ENCODE data around the gene MACROD1. TPM values are rescaled to one million over a fixed set of nuclear protein-coding genes. Genes with fewer than 3 reads are reported as not detected.

Gene MACROD1
- total and polyA plus RNA-seq, 8 donors, result 13.5 to 25.1 (median 20.3) TPM

DNA sequence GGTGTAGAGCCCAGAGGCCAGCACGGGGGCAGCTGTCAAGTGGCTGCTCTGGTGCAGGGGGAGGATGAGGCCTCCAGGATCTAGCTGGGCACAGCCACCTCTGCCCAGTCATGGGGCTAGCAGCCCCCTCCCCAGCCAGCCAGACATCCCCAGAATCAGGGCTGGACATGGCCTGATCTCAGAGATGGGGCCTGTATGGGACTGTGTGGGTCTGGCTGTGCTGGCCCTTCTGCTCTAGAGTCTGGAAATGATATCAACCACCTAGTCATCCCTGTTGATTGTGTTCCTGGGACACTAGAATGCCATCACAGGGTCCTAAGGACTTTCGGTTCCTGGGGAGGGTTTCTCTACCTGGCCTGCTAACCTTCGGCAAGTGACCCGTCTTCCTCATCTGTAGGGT, 127.4 kb downstream of the MACROD1 start:
- intact Hi-C loops (cut with DNase I), result no loop called here
- DNase-seq (no peak), ATAC-seq (no peak)
- H3K36me3 ChIP-seq, result no peaks in the 10 kb centered on the region
- H3K4me3 ChIP-seq, result no peak overlapping the region
- peaks cover 36 to 58% of the 10 kb centered on the region in 2 donors for H3K27me3 ChIP-seq
- peaks cover 0 to 18% of the 10 kb centered on the region in 2 donors for H3K4me1 ChIP-seq
- TF ChIP-seq, protein P1, sequence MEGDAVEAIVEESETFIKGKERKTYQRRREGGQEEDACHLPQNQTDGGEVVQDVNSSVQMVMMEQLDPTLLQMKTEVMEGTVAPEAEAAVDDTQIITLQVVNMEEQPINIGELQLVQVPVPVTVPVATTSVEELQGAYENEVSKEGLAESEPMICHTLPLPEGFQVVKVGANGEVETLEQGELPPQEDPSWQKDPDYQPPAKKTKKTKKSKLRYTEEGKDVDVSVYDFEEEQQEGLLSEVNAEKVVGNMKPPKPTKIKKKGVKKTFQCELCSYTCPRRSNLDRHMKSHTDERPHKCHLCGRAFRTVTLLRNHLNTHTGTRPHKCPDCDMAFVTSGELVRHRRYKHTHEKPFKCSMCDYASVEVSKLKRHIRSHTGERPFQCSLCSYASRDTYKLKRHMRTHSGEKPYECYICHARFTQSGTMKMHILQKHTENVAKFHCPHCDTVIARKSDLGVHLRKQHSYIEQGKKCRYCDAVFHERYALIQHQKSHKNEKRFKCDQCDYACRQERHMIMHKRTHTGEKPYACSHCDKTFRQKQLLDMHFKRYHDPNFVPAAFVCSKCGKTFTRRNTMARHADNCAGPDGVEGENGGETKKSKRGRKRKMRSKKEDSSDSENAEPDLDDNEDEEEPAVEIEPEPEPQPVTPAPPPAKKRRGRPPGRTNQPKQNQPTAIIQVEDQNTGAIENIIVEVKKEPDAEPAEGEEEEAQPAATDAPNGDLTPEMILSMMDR (IDR thresholded peaks at IDR 0.05), result no peak
- H3K9me3 ChIP-seq, result no peaks in the 10 kb centered on the region
- H3K27ac ChIP-seq, result no peak overlapping the region

DNA sequence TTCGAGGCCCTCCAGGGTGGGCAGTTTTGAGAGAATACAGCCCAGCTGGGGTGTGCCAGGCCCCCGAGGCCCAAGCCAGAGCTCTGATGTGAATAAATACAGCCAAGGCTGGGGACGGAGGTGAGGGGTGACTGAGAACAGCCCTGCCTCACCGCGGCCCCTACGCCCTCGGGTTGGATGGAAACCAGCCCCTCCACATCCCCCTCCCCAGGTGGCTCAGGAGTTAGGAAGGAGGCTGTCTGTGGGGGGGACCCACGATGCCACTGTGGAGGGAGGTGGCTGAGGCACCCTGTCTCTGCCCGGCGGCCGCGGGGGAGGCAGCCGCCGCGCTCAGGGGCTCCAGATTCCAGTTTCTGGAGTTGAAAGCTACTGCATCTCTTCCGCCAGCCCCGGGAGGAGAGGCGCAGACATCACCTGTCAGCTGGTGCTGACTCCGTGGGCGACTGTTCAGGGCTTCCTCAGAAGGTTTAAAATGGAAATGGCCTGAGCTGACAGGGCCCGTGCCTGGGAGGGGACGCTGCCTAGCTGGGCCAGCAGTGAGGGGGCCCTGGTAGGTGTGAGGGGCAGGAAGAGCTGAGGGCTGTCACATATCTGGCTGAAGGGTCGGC, 128.8 kb downstream of the MACROD1 start:
- no peak for DNase-seq
- H3K9me3 ChIP-seq, result no peaks in the 10 kb centered on the region
- H3K4me1 ChIP-seq, result peaks cover 0 to 18% of the 10 kb centered on the region in 2 donors
- intact Hi-C loops (cut with DNase I), result no loop called here
- no peak overlapping the region for H3K27ac ChIP-seq
- TF ChIP-seq, protein P1 (IDR thresholded peaks at IDR 0.05), result no peak
- H3K27me3 ChIP-seq, result peaks cover 36 to 71% of the 10 kb centered on the region in 2 donors
- H3K4me3 ChIP-seq, result no peak overlapping the region
- no peaks in the 10 kb centered on the region for H3K36me3 ChIP-seq
- no peak for ATAC-seq

DNA sequence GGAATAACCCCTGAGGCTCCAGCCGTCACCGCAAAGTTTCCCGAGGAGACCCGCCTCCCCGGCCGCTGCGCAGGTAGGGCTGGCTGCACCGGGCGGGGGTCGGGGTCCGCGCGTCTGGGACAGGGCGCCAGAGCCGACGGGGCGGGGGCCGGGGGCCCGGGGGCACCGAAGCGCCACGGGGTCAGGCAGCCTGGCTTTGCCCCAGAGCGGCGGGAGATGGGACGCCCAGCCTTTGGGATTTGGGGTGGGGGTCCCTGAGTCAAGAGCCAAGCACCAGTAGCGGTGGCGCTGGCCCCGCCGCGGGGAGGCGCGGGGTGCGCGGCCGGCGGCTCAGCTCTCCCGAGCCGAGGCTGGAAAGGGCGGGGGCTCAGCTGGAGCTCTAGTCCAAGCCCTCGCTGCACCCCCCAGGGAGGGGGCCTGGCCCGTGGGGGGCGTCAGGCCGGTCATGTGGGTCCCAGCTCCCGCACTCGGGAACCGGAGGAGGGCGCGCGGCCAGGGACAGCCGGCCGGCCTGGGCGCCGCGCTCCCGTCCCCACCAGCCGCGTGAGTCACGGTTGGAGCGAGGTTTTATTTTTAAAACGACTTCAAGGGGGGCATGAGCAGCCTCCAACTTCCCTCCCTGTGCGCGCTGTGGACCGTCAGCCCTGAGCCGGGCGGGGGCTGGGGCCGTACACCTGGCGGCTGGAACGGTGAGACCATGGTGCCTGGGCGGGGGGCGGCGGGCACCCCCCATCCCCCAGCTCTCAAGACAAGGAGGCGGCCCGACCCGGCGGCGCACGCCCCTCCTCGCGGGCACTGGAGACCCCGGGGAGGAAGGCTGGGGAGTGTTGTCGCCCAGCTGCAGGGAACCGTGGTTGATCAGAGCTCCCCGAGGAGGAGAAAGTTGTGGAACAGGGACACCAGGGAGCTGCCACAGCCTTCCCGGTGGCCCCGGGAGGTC, 129.6 kb downstream of the MACROD1 start:
- no peak overlapping the region for H3K27ac ChIP-seq
- no peaks in the 10 kb centered on the region for H3K9me3 ChIP-seq
- DNase-seq, result peak in 1 of 4 donors; percentile 57
- H3K4me3 ChIP-seq, result peak overlapping the region; percentile 5 to 24
- intact Hi-C loops (cut with DNase I), result no loop called here
- ATAC-seq, result peak; percentile 47
- TF ChIP-seq, protein P1 (IDR thresholded peaks at IDR 0.05), result no peak
- peaks cover 0 to 18% of the 10 kb centered on the region in 2 donors for H3K4me1 ChIP-seq
- no peaks in the 10 kb centered on the region for H3K36me3 ChIP-seq
- peaks cover 36 to 71% of the 10 kb centered on the region in 2 donors for H3K27me3 ChIP-seq

DNA sequence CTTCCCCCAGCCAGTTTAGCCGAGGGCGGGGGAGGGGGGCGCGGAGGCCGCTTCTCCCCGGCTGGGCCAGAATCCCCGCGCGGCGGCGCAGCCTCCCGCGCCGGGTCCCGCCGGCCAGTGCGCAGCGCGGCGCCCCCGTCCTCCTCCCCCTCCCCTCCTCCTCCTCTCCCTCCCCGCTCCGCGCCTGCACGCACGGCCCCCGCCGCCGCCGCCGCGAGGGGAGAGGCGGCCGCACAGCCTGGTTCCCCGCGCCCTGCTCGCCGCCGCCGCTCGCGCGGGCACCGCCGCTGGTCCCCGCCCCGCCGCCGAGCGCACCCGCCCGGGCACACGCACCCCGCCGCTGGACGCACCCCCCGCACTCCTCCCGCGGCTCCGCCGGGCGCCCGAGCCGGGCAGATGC, 130.3 kb downstream of the MACROD1 start, which contains the start of gene FLRT1:
TSS of gene FLRT1 (plus strand) at position 356 of the 400 bp plus-strand sequence. CDS start 80,337 bp downstream, outside the sequence.
- peak within 1 kb of the TSS; percentile 5 to 24 for H3K4me3 ChIP-seq
- H3K9me3 ChIP-seq, result no peaks in the 10 kb centered on the region
- peaks cover 36 to 71% of the 10 kb centered on the region in 2 donors for H3K27me3 ChIP-seq
- H3K27ac ChIP-seq, result no peak within 1 kb of the TSS
- peaks cover 0 to 18% of the 10 kb centered on the region in 2 donors for H3K4me1 ChIP-seq
- intact Hi-C loops (cut with DNase I), result no loop called here
- no peak for ATAC-seq
- H3K36me3 ChIP-seq, result no peaks in the 10 kb centered on the region
- DNase-seq, result no peak
- TF ChIP-seq, protein P1 (IDR thresholded peaks at IDR 0.05), result no peak

DNA sequence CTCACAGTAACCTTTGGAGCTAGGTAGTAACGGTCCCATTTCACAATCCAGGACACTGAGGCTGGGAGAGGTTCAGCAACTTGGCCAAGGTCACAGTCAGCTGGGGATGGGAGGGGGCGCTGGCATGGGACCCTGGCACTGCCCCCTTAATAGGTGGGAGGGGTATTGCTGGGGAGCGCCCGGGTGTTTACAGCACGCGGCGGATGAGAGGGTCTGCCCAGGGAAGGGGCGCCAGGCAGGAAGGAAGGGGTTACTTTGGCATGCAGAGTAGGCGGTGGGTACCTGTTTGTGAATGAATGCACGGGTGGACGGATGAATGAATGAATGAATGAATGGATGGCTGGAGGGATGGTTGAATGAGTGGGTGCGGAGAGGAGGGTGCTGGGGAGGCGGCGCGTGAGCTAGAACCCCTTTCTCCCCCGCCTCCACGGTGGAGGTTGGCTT, 130.8 kb downstream of the MACROD1 start:
- DNase-seq (no peak), ATAC-seq (no peak)
- TF ChIP-seq, protein P1 (IDR thresholded peaks at IDR 0.05), result no peak
- Histone ChIP-seq H3K4me1 (peaks cover 0 to 18% of the 10 kb centered on the region in 2 donors), H3K27ac (no peak overlapping the region), H3K27me3 (peaks cover 36 to 71% of the 10 kb centered on the region in 2 donors), H3K4me3 (no peak overlapping the region), H3K36me3 (no peaks in the 10 kb centered on the region), H3K9me3 (no peaks in the 10 kb centered on the region)
- intact Hi-C loops (cut with DNase I), result no loop called here
